Nephron (organoid): ENCODE data around the gene MAP3K12.

Source experiments
- H3K27ac Mint-ChIP-seq, 3 experiments: 2 replicates each; pipeline ENCODE4 v1.8.0; 2020; ENCODE audit warnings: mixed read lengths in 3 of 3, mild to moderate bottlenecking in 2 of 3, moderate library complexity in 1 of 3
- H3K27me3 Mint-ChIP-seq: 2 replicates; pipeline ENCODE4 v1.8.0; 2021; ENCODE audit warnings: low read depth, mild to moderate bottlenecking, moderate library complexity, mixed read lengths
- H3K36me3 Mint-ChIP-seq: 2 replicates; pipeline ENCODE4 v1.8.0; 2020; ENCODE audit warnings: low read depth, mixed read lengths
- H3K4me1 Mint-ChIP-seq: 2 replicates; pipeline ENCODE4 v1.8.0; 2020; ENCODE audit warnings: mixed read lengths
- H3K4me3 Mint-ChIP-seq, 3 experiments: 2 replicates each; pipeline ENCODE4 v1.8.0; 2020; ENCODE audit warnings: mild to moderate bottlenecking in 3 of 3, mixed read lengths in 3 of 3, moderate library complexity in 2 of 3
- H3K9me3 Mint-ChIP-seq: 2 replicates; pipeline ENCODE4 v1.8.0; 2020; ENCODE audit warnings: mixed read lengths
- TF ChIP-seq, protein P1 (sequence below), 3 experiments: fragments of 200-600 bp; sonication (generic); IDR thresholded peaks; one replicate each; pipeline ENCODE4 v1.5.0; 2021; ENCODE audit warnings: antibody characterized with exemption in 3 of 3; ENCODE audit not compliant: unreplicated experiment in 3 of 3

MAP3K12 gene

GRCh38 chr12:53502331-53502730, 3.1 kb upstream of the MAP3K12 start:
- peak overlapping the region; percentile 94 to 99 (median 96) for H3K27ac Mint-ChIP-seq

GRCh38 chr12:53501615-53502181, 2.4 kb upstream of the MAP3K12 start:
- Mint-ChIP-seq H3K27ac (peak overlapping the region; percentile 94 to 99 (median 96)), H3K27me3 (peaks cover 4% of the 10 kb centered on the region), H3K9me3 (no peaks in the 10 kb centered on the region), H3K4me3 (peak overlapping the region; percentile 86 to 89 (median 89)), H3K4me1 (peaks cover 58% of the 10 kb centered on the region), H3K36me3 (peaks cover 9% of the 10 kb centered on the region)
- TF ChIP-seq, protein P1, sequence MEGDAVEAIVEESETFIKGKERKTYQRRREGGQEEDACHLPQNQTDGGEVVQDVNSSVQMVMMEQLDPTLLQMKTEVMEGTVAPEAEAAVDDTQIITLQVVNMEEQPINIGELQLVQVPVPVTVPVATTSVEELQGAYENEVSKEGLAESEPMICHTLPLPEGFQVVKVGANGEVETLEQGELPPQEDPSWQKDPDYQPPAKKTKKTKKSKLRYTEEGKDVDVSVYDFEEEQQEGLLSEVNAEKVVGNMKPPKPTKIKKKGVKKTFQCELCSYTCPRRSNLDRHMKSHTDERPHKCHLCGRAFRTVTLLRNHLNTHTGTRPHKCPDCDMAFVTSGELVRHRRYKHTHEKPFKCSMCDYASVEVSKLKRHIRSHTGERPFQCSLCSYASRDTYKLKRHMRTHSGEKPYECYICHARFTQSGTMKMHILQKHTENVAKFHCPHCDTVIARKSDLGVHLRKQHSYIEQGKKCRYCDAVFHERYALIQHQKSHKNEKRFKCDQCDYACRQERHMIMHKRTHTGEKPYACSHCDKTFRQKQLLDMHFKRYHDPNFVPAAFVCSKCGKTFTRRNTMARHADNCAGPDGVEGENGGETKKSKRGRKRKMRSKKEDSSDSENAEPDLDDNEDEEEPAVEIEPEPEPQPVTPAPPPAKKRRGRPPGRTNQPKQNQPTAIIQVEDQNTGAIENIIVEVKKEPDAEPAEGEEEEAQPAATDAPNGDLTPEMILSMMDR (IDR thresholded peaks at IDR 0.05; ENCODE audit: unreplicated experiment in 3 of 3): no peak

More at GRCh38 chr12:53502331-53502730, 3.1 kb upstream of the MAP3K12 start:
- Mint-ChIP-seq H3K27me3 (peaks cover 4% of the 10 kb centered on the region), H3K36me3 (peaks cover 9% of the 10 kb centered on the region), H3K9me3 (no peaks in the 10 kb centered on the region), H3K4me1 (peaks cover 52% of the 10 kb centered on the region), H3K4me3 (peak overlapping the region; percentile 86 to 89 (median 89))
- TF ChIP-seq, protein P1 (IDR thresholded peaks at IDR 0.05; ENCODE audit: unreplicated experiment in 3 of 3): no peak

- H3K27me3 Mint-ChIP-seq: peaks cover 4% of the 10 kb centered on the region
These were observed 1.7 kb upstream of the MAP3K12 start, which contains the start of gene TARBP2 for GRCh38 chr12:53500776-53501614. TSS of gene TARBP2 (plus strand) at chr12:53501283. CDS start at chr12:53501409, 126 bp downstream.

DNA sequence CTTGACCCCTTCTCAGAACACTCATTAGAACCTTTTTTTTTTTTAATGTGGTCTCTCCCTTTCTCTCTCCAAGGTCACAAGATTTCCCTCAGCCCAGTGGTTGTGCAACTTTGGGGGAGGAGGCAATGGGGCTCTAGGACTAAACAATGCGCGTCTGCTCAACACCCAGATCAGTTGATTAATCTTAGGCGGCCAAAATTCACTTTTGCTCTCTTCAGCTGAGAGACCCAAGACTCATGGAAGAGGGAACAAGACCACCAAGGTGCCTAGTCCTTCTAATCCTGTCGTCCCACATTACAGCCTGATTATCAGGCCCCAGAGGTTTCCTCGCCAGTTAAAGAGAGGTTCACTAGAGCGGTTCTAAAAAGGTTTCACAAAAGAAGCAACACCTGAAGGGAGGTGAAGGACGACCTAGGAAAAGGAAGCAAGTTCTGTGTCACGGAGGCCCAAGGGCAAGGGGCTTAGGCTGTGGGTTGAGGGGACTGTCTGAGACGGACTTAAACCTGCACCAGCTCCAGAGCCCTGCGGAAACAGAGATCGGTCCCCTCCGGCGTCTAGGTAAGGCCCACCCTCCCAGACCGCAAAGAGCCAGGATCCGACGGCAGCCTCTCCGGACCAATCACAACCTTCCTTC, 1.0 kb upstream of the MAP3K12 start:
- Mint-ChIP-seq H3K4me1 (peaks cover 65% of the 10 kb centered on the region), H3K9me3 (no peaks in the 10 kb centered on the region), H3K27ac (peak overlapping the region; percentile 94 to 99 (median 96)), H3K27me3 (peaks cover 4% of the 10 kb centered on the region), H3K4me3 (peak overlapping the region; percentile 86 to 89 (median 89)), H3K36me3 (peaks cover under 1% of the 10 kb centered on the region)
- TF ChIP-seq, protein P1 (IDR thresholded peaks at IDR 0.05; ENCODE audit: unreplicated experiment in 3 of 3): no peak

More at GRCh38 chr12:53500776-53501614, 1.7 kb upstream of the MAP3K12 start, which contains the start of gene TARBP2:
- peak within 1 kb of the TSS; percentile 86 to 89 (median 89) for H3K4me3 Mint-ChIP-seq
- H3K4me1 Mint-ChIP-seq: peaks cover 65% of the 10 kb centered on the region
- H3K9me3 Mint-ChIP-seq: no peaks in the 10 kb centered on the region
- H3K27ac Mint-ChIP-seq: peak within 1 kb of the TSS; percentile 94 to 99 (median 96)
- peaks cover 7% of the 10 kb centered on the region for H3K36me3 Mint-ChIP-seq
- TF ChIP-seq, protein P1 (IDR thresholded peaks at IDR 0.05; ENCODE audit: unreplicated experiment in 3 of 3): no peak

GRCh38 chr12:53498235-53498630, 1.0 kb downstream of the MAP3K12 start:
- no peaks in the 10 kb centered on the region for H3K36me3 Mint-ChIP-seq
- no peaks in the 10 kb centered on the region for H3K9me3 Mint-ChIP-seq
- peak overlapping the region; percentile 96 to 99 (median 97) for H3K27ac Mint-ChIP-seq
- peak overlapping the region; percentile 96 for H3K4me3 Mint-ChIP-seq
- TF ChIP-seq, protein P1 (IDR thresholded peaks at IDR 0.05; ENCODE audit: unreplicated experiment in 3 of 3): no peak
- peaks cover 4% of the 10 kb centered on the region for H3K27me3 Mint-ChIP-seq
- peaks cover 69% of the 10 kb centered on the region for H3K4me1 Mint-ChIP-seq
